Activated CD8-positive, alpha-beta T cell treated with anti-CD3 and anti-CD28 coated beads for 36 hours (primary cell): ENCODE results near the gene ATP8B3. TPM values are rescaled to one million over a fixed set of nuclear protein-coding genes. Genes with fewer than 3 reads are reported as not detected.

Experiments used
- ATAC-seq: fragments of 200-7000 bp; cut with Tn5 transposase; one replicate; pipeline ENCODE4 v1.10.0; 2021; ENCODE audit warnings: mild to moderate bottlenecking, moderate library complexity
- CTCF ChIA-PET: fragments of 350-600 bp; sonication (Branson Sonifier 250); formaldehyde crosslinking; loops from one replicate; lab custom pipeline; 2021; ENCODE audit warnings: antibody characterized with exemption; lab: Charles Lee
- POLR2A ChIA-PET: fragments of 350-600 bp; sonication (Branson Sonifier 250); formaldehyde crosslinking; loops from one replicate; lab custom pipeline; 2021; ENCODE audit warnings: antibody characterized with exemption; lab: Charles Lee
- DNase-seq: peaks from one replicate; pipeline ENCODE4 v3.0.0-alpha.2; 2020
- H3K27ac Mint-ChIP-seq: one replicate; pipeline ENCODE4 v1.8.0; 2021; ENCODE audit warnings: mild to moderate bottlenecking, mixed read lengths
- H3K27me3 Mint-ChIP-seq: one replicate; pipeline ENCODE4 v1.8.0; 2021; ENCODE audit warnings: mixed read lengths
- H3K36me3 Mint-ChIP-seq: one replicate; pipeline ENCODE4 v1.8.0; 2021; ENCODE audit warnings: low read depth, mixed read lengths
- H3K4me1 Mint-ChIP-seq: one replicate; pipeline ENCODE4 v1.8.0; 2021; ENCODE audit warnings: low read depth, mixed read lengths
- H3K4me3 Mint-ChIP-seq: one replicate; pipeline ENCODE4 v1.8.0; 2021; ENCODE audit warnings: mild to moderate bottlenecking, moderate library complexity, mixed read lengths
- H3K9me3 Mint-ChIP-seq: one replicate; pipeline ENCODE4 v1.8.0; 2021; ENCODE audit warnings: mixed read lengths
- CTCF ChIP-seq: fragments of 200-600 bp; IDR thresholded peaks from one replicate; pipeline ENCODE4 v1.8.0; 2022; ENCODE audit warnings: antibody characterized with exemption, mild to moderate bottlenecking
- intact Hi-C: fragments of 100-400 bp; cut with micrococcal nuclease; formaldehyde crosslinking; loops from one replicate; pipeline ENCODE4 v1.10.0; 2022
- total RNA-seq, 2 experiments: library from RNA; stranded (reverse); gene quantifications; one replicate each; pipeline ENCODE4 v1.2.3, GENCODE V29; 2021

Gene ATP8B3
- total RNA-seq, 2 experiments from 2014 or later = 5.8 to 8.2 TPM

GRCh38 chr19:1766800-1767352 lies 45.2 kb downstream of the ATP8B3 start:
- Mint-ChIP-seq H3K9me3 (peaks cover 14% of the 10 kb centered on the region), H3K27me3 (peaks cover 67% of the 10 kb centered on the region), H3K4me1 (peaks cover 2% of the 10 kb centered on the region), H3K36me3 (peaks cover 4% of the 10 kb centered on the region), H3K27ac (no peak overlapping the region), H3K4me3 (no peak overlapping the region)
- ATAC-seq (peak; percentile 40), DNase-seq (peak; percentile 43)
- ChIA-PET POLR2A (interaction anchor here (0.6 kb wide), 1 partner anchor 326 kb away, joined by 3 read pairs; no protein-coding TSS in a partner anchor), CTCF (interaction anchor here (0.7 to 5.0 kb wide), 10 partner anchors 12 to 223 kb away, joined by 3 to 52 read pairs (median 8); no protein-coding TSS in a partner anchor)
- intact Hi-C loops = loop anchor here (5.0 to 10.0 kb wide), 2 partner anchors 92 to 160 kb away; partner anchors contain the start of gene UQCR11
- no peak for TF ChIP-seq CTCF

- Mint-ChIP-seq H3K27me3 (peaks cover 69% of the 10 kb centered on the region), H3K9me3 (peaks cover 11% of the 10 kb centered on the region), H3K4me1 (peaks cover 2% of the 10 kb centered on the region), H3K27ac (no peak overlapping the region), H3K4me3 (no peak overlapping the region), H3K36me3 (peaks cover 4% of the 10 kb centered on the region)
- ATAC-seq (peak; percentile 19), DNase-seq (no peak)
- ChIA-PET CTCF (interaction anchor here (0.7 to 5.0 kb wide), 11 partner anchors 11 to 222 kb away, joined by 3 to 52 read pairs (median 5); no protein-coding TSS in a partner anchor), POLR2A (interaction anchor here (0.9 kb wide), 1 partner anchor 15 kb away, joined by 4 read pairs; no protein-coding TSS in a partner anchor)
- intact Hi-C loops = loop anchor here (5.0 to 10.0 kb wide), 2 partner anchors 91 to 159 kb away; partner anchors contain the start of gene UQCR11
- TF ChIP-seq CTCF = no peak
Observed at GRCh38 chr19:1765904-1766799, 45.9 kb downstream of the ATP8B3 start.

- Mint-ChIP-seq H3K27me3 (peaks cover 70% of the 10 kb centered on the region), H3K4me1 (peaks cover 2% of the 10 kb centered on the region), H3K9me3 (peaks cover 3% of the 10 kb centered on the region), H3K36me3 (no peaks in the 10 kb centered on the region), H3K27ac (no peak overlapping the region), H3K4me3 (no peak overlapping the region)
- ATAC-seq = no peak
- intact Hi-C loops = loop anchor here (5.0 to 10.0 kb wide), 2 partner anchors 91 to 158 kb away; partner anchors contain the start of gene UQCR11
- no peak for TF ChIP-seq CTCF
- ChIA-PET POLR2A (interaction anchor here (0.9 kb wide), 2 partner anchors 16 to 19 kb away, joined by 3 to 4 read pairs; no protein-coding TSS in a partner anchor), CTCF (interaction anchor here (1.1 to 5.0 kb wide), 6 partner anchors 10 to 219 kb away, joined by 3 to 52 read pairs (median 11); no protein-coding TSS in a partner anchor)
- DNase-seq = no peak
Observed at GRCh38 chr19:1765232-1765903, 46.7 kb downstream of the ATP8B3 start.

- Mint-ChIP-seq H3K4me3 (no peak overlapping the region), H3K4me1 (peaks cover 2% of the 10 kb centered on the region), H3K27ac (no peak overlapping the region), H3K36me3 (no peaks in the 10 kb centered on the region), H3K9me3 (no peaks in the 10 kb centered on the region), H3K27me3 (peaks cover 72% of the 10 kb centered on the region)
- POLR2A ChIA-PET = interaction anchor here (0.9 to 1.1 kb wide), 2 partner anchors 10 to 18 kb away, joined by 3 to 4 read pairs; no protein-coding TSS in a partner anchor
- TF ChIP-seq CTCF = no peak
- DNase-seq = no peak
- CTCF ChIA-PET = interaction anchor here (1.2 to 5.0 kb wide), 5 partner anchors 9 to 96 kb away, joined by 3 to 52 read pairs (median 12); no protein-coding TSS in a partner anchor
- intact Hi-C loops = loop anchor here (5.0 to 10.0 kb wide), 2 partner anchors 90 to 157 kb away; partner anchors contain the start of gene UQCR11
- no peak for ATAC-seq
Observed at GRCh38 chr19:1764729-1765128, 47.3 kb downstream of the ATP8B3 start.
